ENCODE measurements around the gene FXYD6. TPM values are rescaled to one million over a fixed set of nuclear protein-coding genes. Genes with fewer than 3 reads are reported as not detected.
"Not testable (repeated sequence)": the region's sequence is repeated elsewhere in the genome, so short reads cannot be mapped to it uniquely, and the experiment has no call there.

Gene FXYD6
- total and polyA plus RNA-seq, 7 donors: 10.8 to 27.9 (median 14.0) TPM

GRCh38 chr11:117814204-117814765 lies 62.2 kb downstream of the FXYD6 start:
- intact Hi-C loops (cut with DNase I): no loop called here
- Histone ChIP-seq H3K4me3 (no peak overlapping the region), H3K9me3 (no peaks in the 10 kb centered on the region), H3K36me3 (ENCODE audit: insufficient read depth in 1 of 2, low read depth in 1 of 2) (no peaks in the 10 kb centered on the region), H3K4me1 (no peaks in the 10 kb centered on the region), H3K27ac (no peak overlapping the region), H3K27me3 (ENCODE audit: insufficient read depth in 3 of 3, low read length in 2 of 3) (no peaks in the 10 kb centered on the region)
- DNase-seq: no peak
- ATAC-seq: no peak
- 80 to 87% (median 81%) methylated on average over 6 to 7 of the region's 7 CpGs for WGBS, 3 donors
- TF ChIP-seq CTCF (IDR thresholded peaks at IDR 0.05): no peak

GRCh38 chr11:117810056-117810451 lies 66.4 kb downstream of the FXYD6 start:
- H3K9me3 ChIP-seq; ATAC-seq; intact Hi-C loops (cut with DNase I); H3K4me1 ChIP-seq; H3K36me3 ChIP-seq (ENCODE audit: insufficient read depth in 1 of 2, low read depth in 1 of 2); H3K27me3 ChIP-seq (ENCODE audit: insufficient read depth in 3 of 3, low read length in 2 of 3); H3K4me3 ChIP-seq; H3K27ac ChIP-seq; DNase-seq: not testable (repeated sequence)
- 91 to 96% (median 94%) methylated on average over 12 of the region's 12 CpGs for WGBS, 3 donors

- H3K27ac ChIP-seq: no peak overlapping the region
Observed at GRCh38 chr11:117809236-117810055, 67.0 kb downstream of the FXYD6 start.

GRCh38 chr11:117808784-117809183 lies 67.7 kb downstream of the FXYD6 start:
- DNase-seq (no peak), ATAC-seq (peak in 2 of 4 donors; percentile 19 to 26)
- intact Hi-C loops (cut with DNase I): loop anchor here (2.0 to 5.0 kb wide), 3 partner anchors 139 to 244 kb away; no protein-coding TSS in a partner anchor
- no peak overlapping the region for H3K27ac ChIP-seq
- no peaks in the 10 kb centered on the region for H3K4me1 ChIP-seq
- H3K9me3 ChIP-seq: no peaks in the 10 kb centered on the region
- peaks cover 0 to 10% (median 0%) of the 10 kb centered on the region in 3 donors for H3K27me3 ChIP-seq (ENCODE audit: insufficient read depth in 3 of 3, low read length in 2 of 3)
- 59 to 66% (median 65%) methylated on average over 12 of the region's 12 CpGs for WGBS, 3 donors
- H3K36me3 ChIP-seq (ENCODE audit: insufficient read depth in 1 of 2, low read depth in 1 of 2): no peaks in the 10 kb centered on the region
- no peak overlapping the region for H3K4me3 ChIP-seq
- TF ChIP-seq CTCF (IDR thresholded peaks at IDR 0.05): no peak

More at GRCh38 chr11:117809236-117810055, 67.0 kb downstream of the FXYD6 start:
- no peaks in the 10 kb centered on the region for H3K9me3 ChIP-seq
- intact Hi-C loops (cut with DNase I): loop anchor here (2.0 to 5.0 kb wide), 3 partner anchors 138 to 243 kb away; no protein-coding TSS in a partner anchor
- no peaks in the 10 kb centered on the region for H3K36me3 ChIP-seq (ENCODE audit: insufficient read depth in 1 of 2, low read depth in 1 of 2)
- DNase-seq (peak; percentile 63 to 82), ATAC-seq (peak; percentile 55 to 80 (median 68))
- no peak overlapping the region for H3K4me3 ChIP-seq
- peaks cover 0 to 10% (median 0%) of the 10 kb centered on the region in 3 donors for H3K27me3 ChIP-seq (ENCODE audit: insufficient read depth in 3 of 3, low read length in 2 of 3)
- H3K4me1 ChIP-seq: no peaks in the 10 kb centered on the region
- peak; percentile 22 for TF ChIP-seq CTCF (IDR thresholded peaks at IDR 0.05)
- 35 to 45% (median 37%) methylated on average over 21 to 22 of the region's 22 CpGs for WGBS, 3 donors

Measured in psoas muscle (tissue), 8 donors.